Measurements from ENCODE around the gene IKZF1. TPM values are rescaled to one million over a fixed set of nuclear protein-coding genes. Genes with fewer than 3 reads are reported as not detected.

The IKZF1 gene
- total RNA-seq, 1 donor from 2014 or later: 44.9 TPM

DNA sequence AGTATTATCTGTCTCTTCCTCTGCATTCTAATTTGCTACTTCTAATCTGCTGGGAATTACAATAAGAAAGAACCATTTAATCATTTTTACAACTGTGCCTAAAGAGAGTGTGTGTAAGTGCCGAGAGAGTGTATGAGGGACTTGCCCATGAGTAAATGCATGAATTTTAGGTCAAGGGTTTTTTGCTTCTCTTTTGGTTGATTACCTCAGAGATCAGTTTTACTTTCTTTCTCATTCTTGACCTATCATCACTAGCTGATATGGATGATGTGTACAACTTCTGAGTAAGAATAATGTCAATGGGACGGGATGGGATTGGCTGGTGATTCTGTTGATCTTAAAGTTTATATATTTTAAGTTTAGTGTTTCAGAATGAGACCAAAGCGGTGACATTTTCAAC lies 47.8 kb downstream of the IKZF1 start:
- no peaks in the 10 kb centered on the region for H3K27me3 ChIP-seq
- no peak overlapping the region for H3K4me3 ChIP-seq
- H3K27ac ChIP-seq: no peak overlapping the region
- no peaks in the 10 kb centered on the region for H3K36me3 ChIP-seq
- no peak for DNase-seq (ENCODE audit: extremely low spot score in 2 of 2)
- intact Hi-C loops (cut with DNase I): no loop called here
- H3K4me1 ChIP-seq: no peaks in the 10 kb centered on the region
- no peaks in the 10 kb centered on the region for H3K9me3 ChIP-seq
- TF ChIP-seq POLR2AphosphoS5 (IDR thresholded peaks at IDR 0.05; ENCODE audit: insufficient read depth in 1 of 2, low read depth in 1 of 2) (no peak), POLR2A (IDR thresholded peaks at IDR 0.05) (no peak)
- TF ChIP-seq, protein P1, sequence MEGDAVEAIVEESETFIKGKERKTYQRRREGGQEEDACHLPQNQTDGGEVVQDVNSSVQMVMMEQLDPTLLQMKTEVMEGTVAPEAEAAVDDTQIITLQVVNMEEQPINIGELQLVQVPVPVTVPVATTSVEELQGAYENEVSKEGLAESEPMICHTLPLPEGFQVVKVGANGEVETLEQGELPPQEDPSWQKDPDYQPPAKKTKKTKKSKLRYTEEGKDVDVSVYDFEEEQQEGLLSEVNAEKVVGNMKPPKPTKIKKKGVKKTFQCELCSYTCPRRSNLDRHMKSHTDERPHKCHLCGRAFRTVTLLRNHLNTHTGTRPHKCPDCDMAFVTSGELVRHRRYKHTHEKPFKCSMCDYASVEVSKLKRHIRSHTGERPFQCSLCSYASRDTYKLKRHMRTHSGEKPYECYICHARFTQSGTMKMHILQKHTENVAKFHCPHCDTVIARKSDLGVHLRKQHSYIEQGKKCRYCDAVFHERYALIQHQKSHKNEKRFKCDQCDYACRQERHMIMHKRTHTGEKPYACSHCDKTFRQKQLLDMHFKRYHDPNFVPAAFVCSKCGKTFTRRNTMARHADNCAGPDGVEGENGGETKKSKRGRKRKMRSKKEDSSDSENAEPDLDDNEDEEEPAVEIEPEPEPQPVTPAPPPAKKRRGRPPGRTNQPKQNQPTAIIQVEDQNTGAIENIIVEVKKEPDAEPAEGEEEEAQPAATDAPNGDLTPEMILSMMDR (IDR thresholded peaks at IDR 0.05): no peak

DNA sequence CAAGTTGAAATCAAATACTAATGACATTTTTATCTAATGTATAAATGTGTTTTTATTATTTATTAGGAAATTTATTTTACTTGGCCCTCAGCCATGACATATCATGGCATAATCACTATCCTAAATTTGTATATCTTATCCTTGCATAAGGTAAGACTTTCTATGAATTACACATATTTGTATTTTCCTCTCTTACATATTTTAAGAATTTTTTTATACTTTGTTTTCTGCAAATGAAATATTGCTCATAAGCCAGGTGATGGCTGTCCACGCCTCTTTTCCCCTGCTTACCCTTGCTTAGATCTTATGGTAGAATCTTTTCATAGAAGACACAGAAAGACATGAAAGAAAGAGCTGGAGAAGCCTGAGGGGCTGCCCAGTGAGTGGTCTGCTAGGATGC lies 48.2 kb downstream of the IKZF1 start:
- intact Hi-C loops (cut with DNase I): no loop called here
- no peak overlapping the region for H3K27ac ChIP-seq
- no peak for DNase-seq (ENCODE audit: extremely low spot score in 2 of 2)
- H3K27me3 ChIP-seq: no peaks in the 10 kb centered on the region
- H3K4me3 ChIP-seq: no peak overlapping the region
- TF ChIP-seq POLR2AphosphoS5 (IDR thresholded peaks at IDR 0.05; ENCODE audit: insufficient read depth in 1 of 2, low read depth in 1 of 2) (no peak), POLR2A (IDR thresholded peaks at IDR 0.05) (no peak)
- TF ChIP-seq, protein P1 (IDR thresholded peaks at IDR 0.05): no peak
- no peaks in the 10 kb centered on the region for H3K4me1 ChIP-seq
- no peaks in the 10 kb centered on the region for H3K36me3 ChIP-seq
- H3K9me3 ChIP-seq: no peaks in the 10 kb centered on the region

DNA sequence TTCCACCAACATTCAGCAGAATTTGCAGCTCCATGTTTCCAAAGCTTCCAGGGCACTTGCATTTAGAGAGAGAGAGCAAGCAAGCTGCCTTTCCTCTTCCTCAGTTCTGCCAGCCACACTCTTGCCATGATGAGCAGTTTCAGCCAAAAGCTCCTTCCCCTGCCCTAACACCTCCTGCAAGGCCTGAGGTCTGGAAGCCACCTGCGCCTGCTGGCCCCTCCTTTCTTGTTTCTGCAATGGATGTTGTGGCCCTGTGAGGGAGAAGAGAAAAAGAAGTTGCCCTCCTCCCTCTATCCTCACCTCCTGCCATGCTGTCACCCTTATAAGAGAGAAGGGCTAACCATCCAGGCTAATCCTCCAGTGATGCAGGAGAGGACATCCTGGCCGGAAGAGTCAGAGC lies 48.7 kb downstream of the IKZF1 start:
- intact Hi-C loops (cut with DNase I): no loop called here
- TF ChIP-seq POLR2AphosphoS5 (IDR thresholded peaks at IDR 0.05; ENCODE audit: insufficient read depth in 1 of 2, low read depth in 1 of 2): no peak
- TF ChIP-seq, protein P1 (IDR thresholded peaks at IDR 0.05): no peak
- no peak for TF ChIP-seq POLR2A (IDR thresholded peaks at IDR 0.05)
- Histone ChIP-seq H3K27ac (no peak overlapping the region), H3K36me3 (no peaks in the 10 kb centered on the region), H3K4me1 (no peaks in the 10 kb centered on the region), H3K27me3 (no peaks in the 10 kb centered on the region), H3K9me3 (no peaks in the 10 kb centered on the region), H3K4me3 (no peak overlapping the region)
- DNase-seq (ENCODE audit: extremely low spot score in 2 of 2): no peak

DNA sequence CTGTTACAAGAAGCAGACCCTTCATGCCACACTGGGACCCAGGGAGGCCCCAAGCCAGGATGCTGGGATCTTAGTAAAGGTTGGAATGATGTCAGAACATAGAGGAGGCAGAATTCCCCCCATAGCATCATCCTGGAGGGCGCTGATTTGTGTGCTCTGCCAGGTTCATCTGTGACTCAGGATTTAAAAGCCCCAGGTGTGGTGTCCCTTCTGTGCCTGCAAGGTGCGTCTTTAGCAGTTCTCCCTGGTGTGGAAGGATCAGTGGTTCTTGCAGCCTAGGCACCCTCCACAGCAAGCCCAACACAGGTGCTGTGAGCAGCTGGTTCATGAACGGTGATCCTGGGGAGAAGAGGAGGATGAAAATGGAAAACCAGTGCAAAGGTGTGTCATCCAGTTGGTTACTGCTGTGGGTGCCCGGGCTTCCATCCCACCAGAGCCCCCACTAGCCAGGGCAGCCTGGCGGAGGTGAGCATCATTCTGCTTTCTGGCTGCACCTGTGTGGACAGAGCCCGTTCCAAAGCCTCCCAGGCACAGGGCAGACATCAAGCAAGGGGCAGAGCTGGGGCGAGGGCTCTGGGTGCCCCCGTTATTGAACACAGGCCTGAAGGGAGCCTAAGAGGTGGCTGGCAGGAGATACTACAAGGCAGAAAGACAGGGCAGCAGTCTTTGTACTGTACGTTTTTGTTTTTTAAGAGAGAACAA lies 49.5 kb downstream of the IKZF1 start:
- Histone ChIP-seq H3K36me3 (no peaks in the 10 kb centered on the region), H3K27me3 (no peaks in the 10 kb centered on the region), H3K4me3 (no peak overlapping the region), H3K4me1 (no peaks in the 10 kb centered on the region), H3K9me3 (no peaks in the 10 kb centered on the region), H3K27ac (no peak overlapping the region)
- TF ChIP-seq, protein P1 (IDR thresholded peaks at IDR 0.05): no peak
- TF ChIP-seq POLR2AphosphoS5 (IDR thresholded peaks at IDR 0.05; ENCODE audit: insufficient read depth in 1 of 2, low read depth in 1 of 2): no peak
- no peak for TF ChIP-seq POLR2A (IDR thresholded peaks at IDR 0.05)
- DNase-seq (ENCODE audit: extremely low spot score in 2 of 2): no peak
- intact Hi-C loops (cut with DNase I): no loop called here

DNA sequence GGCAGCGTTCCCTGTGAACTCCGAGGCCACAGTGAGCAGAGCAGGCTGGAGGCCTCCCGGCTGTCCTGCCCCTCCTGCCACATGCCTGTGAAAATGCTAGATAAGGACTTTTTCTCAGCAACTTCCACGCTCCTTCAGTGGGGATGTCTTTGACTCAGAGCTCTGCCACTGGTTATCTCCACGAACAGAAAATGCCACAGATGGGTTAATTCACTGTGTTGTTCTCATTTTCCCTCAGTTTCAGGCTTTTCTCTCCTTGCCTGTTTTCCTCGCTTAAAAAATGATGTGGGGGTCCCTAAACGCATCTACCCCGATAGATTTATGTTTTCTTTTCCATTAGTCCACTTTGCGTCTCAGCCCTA lies 51.3 kb downstream of the IKZF1 start:
- intact Hi-C loops (cut with DNase I): no loop called here
- no peak overlapping the region for H3K4me3 ChIP-seq
- no peaks in the 10 kb centered on the region for H3K4me1 ChIP-seq
- H3K27me3 ChIP-seq: no peaks in the 10 kb centered on the region
- H3K9me3 ChIP-seq: no peaks in the 10 kb centered on the region
- DNase-seq (ENCODE audit: extremely low spot score in 2 of 2): no peak
- H3K27ac ChIP-seq: no peak overlapping the region
- TF ChIP-seq, protein P1 (IDR thresholded peaks at IDR 0.05): no peak
- TF ChIP-seq POLR2AphosphoS5 (IDR thresholded peaks at IDR 0.05; ENCODE audit: insufficient read depth in 1 of 2, low read depth in 1 of 2): no peak
- TF ChIP-seq POLR2A (IDR thresholded peaks at IDR 0.05): no peak
- no peaks in the 10 kb centered on the region for H3K36me3 ChIP-seq
